Thoracic aorta (tissue), 2 donors: Measurements from ENCODE around the gene OR13C3. TPM values are rescaled to one million over a fixed set of nuclear protein-coding genes. Genes with fewer than 3 reads are reported as not detected.
A peak's percentile ranks its signal among the peaks of the same experiment; 100 is the strongest.

Source experiments
- ATAC-seq: fragments of 150-250 bp; one replicate; pipeline ENCODE4 v1.8.0; 2017; ENCODE audit warnings: low read depth; ENCODE audit not compliant: insufficient number of reproducible peaks, low FRiP score
- DNase-seq: peaks from one replicate; pipeline ENCODE4 v3.0.0-alpha.2; 2020; ENCODE audit warnings: low spot score
- H3K27ac ChIP-seq, 2 donors: fragments of 200-600 bp; sonication (generic); 1 replicate in 1 of 2; 2 replicates in 1 of 2; pipeline ENCODE4 v1.5.1; 2016; ENCODE audit warnings: mild to moderate bottlenecking in 2 of 2, moderate library complexity in 2 of 2
- H3K27me3 ChIP-seq: fragments of 200-600 bp; sonication (generic); replicated peaks from 2 replicates; pipeline ENCODE4 v1.6.0; 2016; ENCODE audit warnings: mild to moderate bottlenecking; ENCODE audit not compliant: insufficient read depth
- H3K36me3 ChIP-seq: fragments of 200-600 bp; sonication (generic); one replicate; pipeline ENCODE4 v1.5.1; 2016
- H3K4me1 ChIP-seq, 2 donors: fragments of 200-600 bp; sonication (generic); 1 replicate in 1 of 2; 2 replicates in 1 of 2; pipeline versions ENCODE4 v1.5.1 to v1.6.0; 2016; ENCODE audit warnings: low read depth in 2 of 2, mild to moderate bottlenecking in 1 of 2; ENCODE audit not compliant: control insufficient read depth in 1 of 2
- H3K4me3 ChIP-seq: fragments of 200-600 bp; sonication (generic); 2 replicates; pipeline ENCODE4 v1.5.1; 2016; ENCODE audit warnings: mild to moderate bottlenecking
- H3K9me3 ChIP-seq: fragments of 200-600 bp; sonication (generic); 2 replicates; pipeline ENCODE4 v1.5.1; 2016
- CTCF ChIP-seq: fragments of 200-600 bp; sonication (generic); IDR thresholded peaks from one replicate; pipeline ENCODE4 v1.5.1; 2019; ENCODE audit warnings: antibody characterized with exemption
- total RNA-seq, 2 donors: library from RNA; depleted of rRNA; stranded (reverse); fragments of >200 nt; gene quantifications; one replicate each; pipeline versions ENCODE4 v1.1.0 to v1.2.3, GENCODE V29; 2016

OR13C3 gene
- total RNA-seq, 2 donors from 2014 or later = not detected

GRCh38 chr9:104568868-104569267 lies 32.2 kb upstream of the OR13C3 start, which contains the start of gene OR13C8:
TSS of gene OR13C8 (plus strand) at chr9:104569168. CDS start at chr9:104569168, 0 bp downstream.
- ATAC-seq = no peak
- Histone ChIP-seq H3K4me3 (no peak within 1 kb of the TSS), H3K36me3 (no peaks in the 10 kb centered on the region), H3K4me1 (no peaks in the 10 kb centered on the region), H3K27me3 (no peaks in the 10 kb centered on the region), H3K9me3 (peaks cover 4% of the 10 kb centered on the region), H3K27ac (no peak within 1 kb of the TSS)
- DNase-seq = no peak
- TF ChIP-seq CTCF = no peak

GRCh38 chr9:104564358-104564757 lies 27.7 kb upstream of the OR13C3 start:
- DNase-seq (no peak), ATAC-seq (no peak)
- Histone ChIP-seq H3K27ac (no peak overlapping the region), H3K9me3 (no peaks in the 10 kb centered on the region), H3K27me3 (no peaks in the 10 kb centered on the region), H3K36me3 (no peaks in the 10 kb centered on the region), H3K4me3 (no peak overlapping the region), H3K4me1 (no peaks in the 10 kb centered on the region)
- TF ChIP-seq CTCF = no peak

GRCh38 chr9:104556830-104557634 lies 20.4 kb upstream of the OR13C3 start:
- DNase-seq = no peak
- Histone ChIP-seq H3K27me3 (no peaks in the 10 kb centered on the region), H3K4me3 (no peak overlapping the region), H3K9me3 (no peaks in the 10 kb centered on the region), H3K27ac (no peak overlapping the region), H3K4me1 (no peaks in the 10 kb centered on the region), H3K36me3 (no peaks in the 10 kb centered on the region)
- peak; percentile 58 for ATAC-seq
- TF ChIP-seq CTCF = no peak

- H3K9me3 ChIP-seq = no peaks in the 10 kb centered on the region
- TF ChIP-seq CTCF = no peak
- H3K27ac ChIP-seq = no peak overlapping the region
- DNase-seq = no peak
- H3K36me3 ChIP-seq = no peaks in the 10 kb centered on the region
- no peak overlapping the region for H3K4me3 ChIP-seq
- no peaks in the 10 kb centered on the region for H3K4me1 ChIP-seq
- ATAC-seq = no peak
- no peaks in the 10 kb centered on the region for H3K27me3 ChIP-seq
Measured at GRCh38 chr9:104555521-104555920, 18.9 kb upstream of the OR13C3 start.

GRCh38 chr9:104553261-104553660 lies 16.6 kb upstream of the OR13C3 start:
- Histone ChIP-seq H3K36me3 (no peaks in the 10 kb centered on the region), H3K4me3 (no peak overlapping the region), H3K27me3 (no peaks in the 10 kb centered on the region), H3K27ac (no peak overlapping the region), H3K9me3 (no peaks in the 10 kb centered on the region), H3K4me1 (no peaks in the 10 kb centered on the region)
- ATAC-seq (no peak), DNase-seq (no peak)
- no peak for TF ChIP-seq CTCF
